Osteoblast (primary cell): ENCODE measurements around the gene NPBWR2. TPM values are rescaled to one million over a fixed set of nuclear protein-coding genes. Genes with fewer than 3 reads are reported as not detected.
A peak's percentile ranks its signal among the peaks of the same experiment; 100 is the strongest.

Experiments used
- DNase-seq: peaks from one replicate; pipeline ENCODE4 v3.0.0; 2011; ENCODE audit warnings: low spot score, mixed read lengths; ENCODE audit not compliant: insufficient read length; ENCODE audit errors: missing footprints
- H2AFZ ChIP-seq: 2 replicates; pipeline ENCODE4 v1.6.0; 2011; ENCODE audit warnings: mild to moderate bottlenecking, low read length
- H3K27ac ChIP-seq: 2 replicates; pipeline ENCODE4 v1.5.1; 2011; ENCODE audit warnings: mild to moderate bottlenecking, low read depth, low read length, moderate library complexity
- H3K27me3 ChIP-seq: 2 replicates; pipeline ENCODE4 v1.6.0; 2012; ENCODE audit warnings: mild to moderate bottlenecking, control low read depth, inconsistent platforms, low read length, moderate library complexity; ENCODE audit not compliant: insufficient read depth
- H3K36me3 ChIP-seq: 2 replicates; pipeline ENCODE4 v1.5.1; 2011; ENCODE audit warnings: mild to moderate bottlenecking, low read length, control low read depth, moderate library complexity; ENCODE audit not compliant: insufficient read depth
- H3K4me1 ChIP-seq: 2 replicates; pipeline ENCODE4 v1.5.1; 2011; ENCODE audit warnings: mild to moderate bottlenecking, low read length, control low read depth, moderate library complexity; ENCODE audit not compliant: insufficient read depth
- H3K4me2 ChIP-seq: 2 replicates; pipeline ENCODE4 v1.6.0; 2011; ENCODE audit warnings: mild to moderate bottlenecking, low read length; ENCODE audit not compliant: insufficient read depth
- H3K4me3 ChIP-seq: fragments of 200-600 bp; sonication (generic); 3 replicates; pipeline ENCODE4 v1.5.1; 2012; ENCODE audit warnings: mild to moderate bottlenecking, low read length, inconsistent platforms; ENCODE audit not compliant: insufficient read depth
- H3K79me2 ChIP-seq: 2 replicates; pipeline ENCODE4 v1.6.0; 2012; ENCODE audit warnings: mild to moderate bottlenecking, low read length, control low read depth, inconsistent platforms; ENCODE audit not compliant: insufficient read depth
- H3K9me3 ChIP-seq: 2 replicates; pipeline ENCODE4 v1.5.1; 2011; ENCODE audit warnings: low read depth, low read length, control low read depth
- H4K20me1 ChIP-seq: 2 replicates; pipeline ENCODE4 v1.6.0; 2012; ENCODE audit warnings: mild to moderate bottlenecking, low read length, control low read depth; ENCODE audit not compliant: insufficient read depth
- CTCF ChIP-seq: IDR thresholded peaks from 2 replicates; pipeline ENCODE4 v1.5.1; 2011; ENCODE audit warnings: mild to moderate bottlenecking, low read depth, low read length, moderate library complexity; ENCODE audit errors: extremely low read depth
- total RNA-seq: library from RNA; depleted of rRNA; stranded (reverse); fragments of >200 nt; gene quantifications from 2 replicates; pipeline ENCODE4 v1.2.3, GENCODE V29; 2012

The NPBWR2 gene
- total RNA-seq, 1 donor, result not detected

GRCh38 chr20:64105846-64106434, 1.4 kb downstream of the NPBWR2 start:
- Histone ChIP-seq H3K4me1 (no peaks in the 10 kb centered on the region), H3K9me3 (no peaks in the 10 kb centered on the region), H3K4me2 (no peak overlapping the region), H3K4me3 (no peak overlapping the region), H4K20me1 (no peaks in the 10 kb centered on the region), H3K36me3 (no peaks in the 10 kb centered on the region), H3K27me3 (peaks cover 31% of the 10 kb centered on the region), H3K79me2 (no peaks in the 10 kb centered on the region), H2AFZ (no peak overlapping the region), H3K27ac (no peak overlapping the region)
- DNase-seq, result peak; percentile 77
- TF ChIP-seq CTCF, result no peak

DNA sequence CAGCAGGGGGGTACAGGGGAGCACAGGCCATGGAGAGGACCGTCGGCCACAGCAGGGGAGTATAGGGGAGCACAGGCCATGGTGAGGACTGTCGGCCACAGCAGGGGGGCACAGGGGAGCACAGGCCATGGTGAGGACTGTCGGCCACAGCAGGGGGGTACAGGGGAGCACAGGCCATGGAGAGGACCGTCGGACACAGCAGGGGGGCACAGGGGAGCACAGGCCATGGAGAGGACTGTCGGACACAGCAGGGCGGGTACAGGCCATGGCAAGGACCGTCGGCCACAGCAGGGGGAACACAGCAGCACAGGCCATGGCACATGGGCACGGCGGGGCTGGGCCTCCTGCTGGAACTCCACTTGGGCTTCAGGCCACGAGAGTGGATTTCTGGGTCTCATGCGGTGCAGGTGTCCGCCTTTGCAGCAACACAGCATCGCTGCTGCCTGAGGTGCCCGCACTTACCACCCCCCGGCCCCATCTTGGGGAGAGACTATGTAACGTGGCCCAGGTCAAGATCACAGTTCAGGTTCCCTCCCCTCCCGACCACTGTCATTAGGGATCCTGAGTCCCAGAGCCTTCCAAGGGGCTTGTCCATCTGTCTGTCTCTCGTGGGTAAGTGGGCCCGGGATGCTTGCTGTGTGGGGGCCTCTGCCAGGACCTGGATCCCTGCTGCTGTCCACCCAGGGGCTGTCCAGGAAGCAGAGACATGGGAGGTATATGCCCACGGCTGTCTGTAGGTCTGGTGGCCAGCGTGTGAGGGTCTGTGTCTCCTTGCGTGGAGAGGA, 2.5 kb downstream of the NPBWR2 start:
- Histone ChIP-seq H3K4me2 (no peak overlapping the region), H3K27me3 (peaks cover 38% of the 10 kb centered on the region), H3K4me3 (no peak overlapping the region), H3K9me3 (no peaks in the 10 kb centered on the region), H3K27ac (no peak overlapping the region), H3K79me2 (no peaks in the 10 kb centered on the region), H2AFZ (no peak overlapping the region), H3K4me1 (no peaks in the 10 kb centered on the region), H3K36me3 (no peaks in the 10 kb centered on the region), H4K20me1 (no peaks in the 10 kb centered on the region)
- no peak for TF ChIP-seq CTCF
- DNase-seq, result peak; percentile 82

DNA sequence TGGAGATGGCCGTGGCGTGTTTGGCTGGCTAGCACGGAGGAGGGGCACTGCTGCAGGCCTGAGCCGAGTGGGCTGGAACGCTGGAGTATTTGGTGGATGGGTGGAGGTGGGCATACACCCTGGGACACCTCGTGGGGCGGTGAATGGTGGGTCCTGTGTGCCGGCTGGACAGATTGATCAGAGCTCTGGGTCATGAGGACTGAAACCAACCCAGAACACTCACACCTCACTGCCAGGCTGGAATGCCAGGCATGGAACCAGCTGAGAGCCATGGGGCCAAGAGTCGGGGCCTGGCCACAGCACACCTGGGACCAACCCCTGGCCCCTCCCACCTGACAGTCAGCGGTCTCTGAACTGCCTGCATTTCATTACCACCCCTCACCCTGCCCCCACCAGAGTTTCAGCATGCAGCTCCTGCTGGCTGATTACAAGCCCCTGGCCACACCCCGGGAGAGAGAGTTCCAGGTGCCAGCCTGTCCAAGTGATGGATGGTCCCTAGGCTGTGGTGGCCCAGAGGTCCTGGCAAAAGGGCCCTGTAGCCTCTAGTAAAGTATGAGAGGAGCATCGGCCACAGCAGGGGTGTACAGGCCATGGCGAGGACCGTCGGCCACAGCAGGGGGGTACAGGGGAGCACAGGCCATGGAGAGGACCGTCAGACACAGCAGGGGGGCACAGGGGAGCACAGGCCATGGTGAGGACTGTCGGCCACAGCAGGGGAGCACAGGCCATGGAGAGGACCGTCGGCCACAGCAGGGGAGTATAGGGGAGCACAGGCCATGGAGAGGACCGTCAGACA, 3.3 kb downstream of the NPBWR2 start:
- Histone ChIP-seq H3K4me1 (no peaks in the 10 kb centered on the region), H3K79me2 (no peaks in the 10 kb centered on the region), H3K9me3 (no peaks in the 10 kb centered on the region), H3K27me3 (peaks cover 35% of the 10 kb centered on the region), H3K27ac (no peak overlapping the region), H3K4me3 (no peak overlapping the region), H4K20me1 (no peaks in the 10 kb centered on the region), H3K4me2 (no peak overlapping the region), H3K36me3 (no peaks in the 10 kb centered on the region), H2AFZ (no peak overlapping the region)
- no peak for TF ChIP-seq CTCF
- peak; percentile 87 for DNase-seq
